Effector memory CD4-positive, alpha-beta T cell (primary cell): ENCODE data around the gene ZFY.
"Not testable (repeated sequence)": the region's sequence is repeated elsewhere in the genome, so short reads cannot be mapped to it uniquely, and the experiment has no call there.

Source experiments
- DNase-seq, 3 donors: peaks; one replicate each; pipeline ENCODE4 v3.0.0-alpha.2; 2020
- H3K27ac ChIP-seq: 2 replicates; pipeline ENCODE4 v1.7.0; 2013; ENCODE audit warnings: mild to moderate bottlenecking, low read length, moderate library complexity; ENCODE audit not compliant: insufficient read depth, poor library complexity, severe bottlenecking
- H3K27me3 ChIP-seq: replicated peaks from 2 replicates; pipeline ENCODE4 v1.7.0; 2013; ENCODE audit warnings: mild to moderate bottlenecking, low read length; ENCODE audit not compliant: insufficient read depth, control insufficient read depth, poor library complexity, severe bottlenecking
- H3K36me3 ChIP-seq: 2 replicates; pipeline ENCODE4 v1.7.0; 2013; ENCODE audit warnings: mild to moderate bottlenecking, low read length, moderate library complexity; ENCODE audit not compliant: control insufficient read depth, insufficient read depth
- H3K4me1 ChIP-seq: 2 replicates; pipeline ENCODE4 v1.7.0; 2013; ENCODE audit warnings: low read length, mild to moderate bottlenecking; ENCODE audit not compliant: control insufficient read depth, insufficient read depth, poor library complexity, severe bottlenecking
- H3K4me3 ChIP-seq: 2 replicates; pipeline ENCODE4 v1.7.0; 2013; ENCODE audit warnings: low read length, low read depth, mild to moderate bottlenecking; ENCODE audit not compliant: insufficient read depth, poor library complexity, severe bottlenecking
- H3K9me3 ChIP-seq: 2 replicates; pipeline ENCODE4 v1.7.0; 2013; ENCODE audit warnings: mild to moderate bottlenecking, low read length, moderate library complexity; ENCODE audit not compliant: control insufficient read depth

Gene ZFY

GRCh38 chrY:2965629-2966028 is 30.4 kb downstream of the ZFY start:
- no peaks in the 10 kb centered on the region for H3K4me1 ChIP-seq
- H3K36me3 ChIP-seq, result no peaks in the 10 kb centered on the region
- no peak overlapping the region for H3K27ac ChIP-seq
- no peak overlapping the region for H3K4me3 ChIP-seq
- DNase-seq, result no peak
- no peaks in the 10 kb centered on the region for H3K27me3 ChIP-seq
- no peaks in the 10 kb centered on the region for H3K9me3 ChIP-seq

- no peaks in the 10 kb centered on the region for H3K4me1 ChIP-seq
- DNase-seq, result no peak
- no peak overlapping the region for H3K4me3 ChIP-seq
- H3K36me3 ChIP-seq, result no peaks in the 10 kb centered on the region
- H3K27ac ChIP-seq, result no peak overlapping the region
- H3K9me3 ChIP-seq, result no peaks in the 10 kb centered on the region
- no peaks in the 10 kb centered on the region for H3K27me3 ChIP-seq
These were observed 34.4 kb downstream of the ZFY start for GRCh38 chrY:2969561-2969960.

GRCh38 chrY:2972708-2973107 is 37.5 kb downstream of the ZFY start:
- H3K27me3 ChIP-seq, result no peaks in the 10 kb centered on the region

GRCh38 chrY:2973110-2973751 is 38.0 kb downstream of the ZFY start:
- Histone ChIP-seq H3K4me3 (no peak overlapping the region), H3K27me3 (no peaks in the 10 kb centered on the region), H3K9me3 (no peaks in the 10 kb centered on the region), H3K4me1 (no peaks in the 10 kb centered on the region), H3K27ac (no peak overlapping the region), H3K36me3 (no peaks in the 10 kb centered on the region)
- no peak for DNase-seq

More at GRCh38 chrY:2972708-2973107, 37.5 kb downstream of the ZFY start:
- Histone ChIP-seq H3K36me3 (no peaks in the 10 kb centered on the region), H3K4me3 (no peak overlapping the region), H3K27ac (no peak overlapping the region), H3K4me1 (no peaks in the 10 kb centered on the region), H3K9me3 (no peaks in the 10 kb centered on the region)
- no peak for DNase-seq

- no peaks in the 10 kb centered on the region for H3K9me3 ChIP-seq
- DNase-seq, result no peak
- no peak overlapping the region for H3K4me3 ChIP-seq
- no peaks in the 10 kb centered on the region for H3K27me3 ChIP-seq
- no peak overlapping the region for H3K27ac ChIP-seq
- no peaks in the 10 kb centered on the region for H3K4me1 ChIP-seq
- H3K36me3 ChIP-seq, result no peaks in the 10 kb centered on the region
These were observed 44.1 kb downstream of the ZFY start for GRCh38 chrY:2979283-2979682.

- Histone ChIP-seq H3K4me3 (no peak overlapping the region), H3K9me3 (no peaks in the 10 kb centered on the region), H3K4me1 (no peaks in the 10 kb centered on the region), H3K27me3 (no peaks in the 10 kb centered on the region), H3K27ac (no peak overlapping the region), H3K36me3 (no peaks in the 10 kb centered on the region)
- DNase-seq, result no peak
These were observed 49.3 kb downstream of the ZFY start for GRCh38 chrY:2984491-2984890.

- not testable (repeated sequence) for H3K9me3 ChIP-seq, H3K4me1 ChIP-seq, H3K27me3 ChIP-seq
These were observed 52.0 kb downstream of the ZFY start for GRCh38 chrY:2987178-2987577.

GRCh38 chrY:2997369-2997768 is 62.2 kb downstream of the ZFY start:
- not testable (repeated sequence) for H3K4me1 ChIP-seq, H3K27ac ChIP-seq, H3K36me3 ChIP-seq, H3K9me3 ChIP-seq, H3K4me3 ChIP-seq, DNase-seq, H3K27me3 ChIP-seq

More at GRCh38 chrY:2987178-2987577, 52.0 kb downstream of the ZFY start:
- not testable (repeated sequence) for DNase-seq, H3K27ac ChIP-seq, H3K36me3 ChIP-seq, H3K4me3 ChIP-seq

- H3K27ac ChIP-seq, result peak overlapping the region; percentile 65
- no peak for DNase-seq
- no peaks in the 10 kb centered on the region for H3K4me1 ChIP-seq
- H3K36me3 ChIP-seq, result no peaks in the 10 kb centered on the region
- no peaks in the 10 kb centered on the region for H3K9me3 ChIP-seq
- H3K27me3 ChIP-seq, result no peaks in the 10 kb centered on the region
- H3K4me3 ChIP-seq, result no peak overlapping the region
These were observed 67.0 kb downstream of the ZFY start for GRCh38 chrY:3002190-3002589.

- DNase-seq, result no peak
These were observed 67.7 kb downstream of the ZFY start for GRCh38 chrY:3002680-3003515.

More at GRCh38 chrY:3002680-3003515, 67.7 kb downstream of the ZFY start:
- Histone ChIP-seq H3K9me3 (no peaks in the 10 kb centered on the region), H3K27me3 (no peaks in the 10 kb centered on the region), H3K27ac (peak overlapping the region; percentile 65), H3K4me1 (no peaks in the 10 kb centered on the region), H3K4me3 (peak overlapping the region; percentile 49), H3K36me3 (no peaks in the 10 kb centered on the region)
